Fibroblast of mammary gland (primary cell): Measurements from ENCODE around the gene DDX17.

Experiments
- DNase-seq: peaks from one replicate; pipeline ENCODE4 v3.0.0-alpha.2; 2010; ENCODE audit warnings: low read depth
- H3K4me3 ChIP-seq: 2 replicates; pipeline ENCODE4 v1.5.1; 2011; ENCODE audit warnings: low read depth, mild to moderate bottlenecking, low read length, moderate library complexity; ENCODE audit not compliant: control insufficient read depth
- TF ChIP-seq, protein P1 (sequence below): conservative IDR thresholded peaks from 2 replicates; pipeline ENCODE4 v1.5.1; 2011; ENCODE audit warnings: low read depth, low read length, inconsistent platforms; ENCODE audit not compliant: control insufficient read depth, insufficient read depth

DDX17 gene

DNA sequence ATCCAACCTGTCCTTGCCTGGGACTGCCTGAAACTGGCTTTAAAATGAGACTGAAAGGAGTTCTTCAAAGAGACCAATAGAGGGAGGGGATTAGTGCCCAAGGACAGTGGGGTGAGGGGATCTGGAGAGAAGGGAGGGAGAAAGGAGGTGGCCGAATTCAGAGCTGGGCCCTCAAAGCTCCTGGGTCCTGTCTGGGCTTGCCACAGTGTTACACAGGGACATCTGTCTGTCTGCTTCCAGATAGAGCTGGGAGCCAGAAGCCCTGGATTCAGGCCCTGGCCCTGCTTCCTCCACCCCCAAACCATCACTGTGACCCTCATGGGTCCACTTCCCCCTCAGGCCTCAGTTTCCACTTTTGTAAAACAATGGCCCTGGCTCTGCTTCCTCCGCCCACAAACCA is 54.7 kb downstream of the DDX17 start:
- H3K4me3 ChIP-seq: no peak overlapping the region
- TF ChIP-seq, protein P1, sequence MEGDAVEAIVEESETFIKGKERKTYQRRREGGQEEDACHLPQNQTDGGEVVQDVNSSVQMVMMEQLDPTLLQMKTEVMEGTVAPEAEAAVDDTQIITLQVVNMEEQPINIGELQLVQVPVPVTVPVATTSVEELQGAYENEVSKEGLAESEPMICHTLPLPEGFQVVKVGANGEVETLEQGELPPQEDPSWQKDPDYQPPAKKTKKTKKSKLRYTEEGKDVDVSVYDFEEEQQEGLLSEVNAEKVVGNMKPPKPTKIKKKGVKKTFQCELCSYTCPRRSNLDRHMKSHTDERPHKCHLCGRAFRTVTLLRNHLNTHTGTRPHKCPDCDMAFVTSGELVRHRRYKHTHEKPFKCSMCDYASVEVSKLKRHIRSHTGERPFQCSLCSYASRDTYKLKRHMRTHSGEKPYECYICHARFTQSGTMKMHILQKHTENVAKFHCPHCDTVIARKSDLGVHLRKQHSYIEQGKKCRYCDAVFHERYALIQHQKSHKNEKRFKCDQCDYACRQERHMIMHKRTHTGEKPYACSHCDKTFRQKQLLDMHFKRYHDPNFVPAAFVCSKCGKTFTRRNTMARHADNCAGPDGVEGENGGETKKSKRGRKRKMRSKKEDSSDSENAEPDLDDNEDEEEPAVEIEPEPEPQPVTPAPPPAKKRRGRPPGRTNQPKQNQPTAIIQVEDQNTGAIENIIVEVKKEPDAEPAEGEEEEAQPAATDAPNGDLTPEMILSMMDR: no peak
- DNase-seq: no peak

DNA sequence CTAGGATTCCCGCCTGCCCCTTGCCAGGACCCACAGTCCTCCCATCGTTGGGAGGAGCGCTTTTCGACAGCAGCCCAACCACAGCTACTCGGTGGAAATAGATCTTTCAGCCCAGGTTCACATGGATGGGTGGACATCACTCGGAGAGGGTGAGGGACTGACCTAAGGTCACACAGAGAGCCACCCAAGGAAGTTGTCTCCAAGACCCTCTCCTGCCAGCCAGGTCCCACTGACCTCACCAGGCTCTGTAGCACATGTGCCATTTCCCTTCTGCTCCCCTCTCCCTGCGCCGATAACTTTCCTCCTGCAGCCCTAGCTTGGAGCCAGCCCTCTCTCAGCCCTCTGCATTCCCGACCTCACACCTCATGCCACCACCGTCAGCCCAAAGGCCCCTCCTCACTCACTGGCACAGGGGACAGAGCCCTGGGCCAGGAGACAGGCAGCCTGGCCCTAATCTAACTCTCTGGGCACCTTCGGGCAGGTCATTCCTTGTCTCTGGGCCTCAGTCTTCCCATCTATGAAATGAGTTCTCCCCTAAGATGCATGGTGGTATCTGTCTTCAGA is 55.8 kb downstream of the DDX17 start:
- H3K4me3 ChIP-seq: no peak overlapping the region
- DNase-seq: no peak
- TF ChIP-seq, protein P1: no peak

DNA sequence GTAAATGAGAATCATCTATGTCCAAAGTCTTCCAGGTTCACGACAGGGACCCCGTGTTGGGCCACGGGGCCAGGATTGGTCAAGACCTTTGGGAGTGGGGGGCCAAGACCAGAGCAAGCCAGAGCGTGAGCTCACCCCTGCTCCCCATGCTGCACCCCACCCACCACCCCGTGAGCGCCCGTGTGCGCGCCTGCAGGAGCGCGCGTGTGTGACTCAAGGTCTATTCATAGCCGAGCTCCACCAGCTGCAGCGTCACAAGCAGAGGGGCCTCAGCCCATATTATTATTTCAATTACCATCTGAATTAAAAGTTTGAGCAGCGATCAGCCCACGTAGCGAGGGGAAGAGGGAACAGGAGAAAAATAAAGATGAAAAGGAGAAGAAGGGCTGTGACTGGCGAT is 56.3 kb downstream of the DDX17 start:
- TF ChIP-seq, protein P1: no peak
- H3K4me3 ChIP-seq: no peak overlapping the region
- DNase-seq: no peak

DNA sequence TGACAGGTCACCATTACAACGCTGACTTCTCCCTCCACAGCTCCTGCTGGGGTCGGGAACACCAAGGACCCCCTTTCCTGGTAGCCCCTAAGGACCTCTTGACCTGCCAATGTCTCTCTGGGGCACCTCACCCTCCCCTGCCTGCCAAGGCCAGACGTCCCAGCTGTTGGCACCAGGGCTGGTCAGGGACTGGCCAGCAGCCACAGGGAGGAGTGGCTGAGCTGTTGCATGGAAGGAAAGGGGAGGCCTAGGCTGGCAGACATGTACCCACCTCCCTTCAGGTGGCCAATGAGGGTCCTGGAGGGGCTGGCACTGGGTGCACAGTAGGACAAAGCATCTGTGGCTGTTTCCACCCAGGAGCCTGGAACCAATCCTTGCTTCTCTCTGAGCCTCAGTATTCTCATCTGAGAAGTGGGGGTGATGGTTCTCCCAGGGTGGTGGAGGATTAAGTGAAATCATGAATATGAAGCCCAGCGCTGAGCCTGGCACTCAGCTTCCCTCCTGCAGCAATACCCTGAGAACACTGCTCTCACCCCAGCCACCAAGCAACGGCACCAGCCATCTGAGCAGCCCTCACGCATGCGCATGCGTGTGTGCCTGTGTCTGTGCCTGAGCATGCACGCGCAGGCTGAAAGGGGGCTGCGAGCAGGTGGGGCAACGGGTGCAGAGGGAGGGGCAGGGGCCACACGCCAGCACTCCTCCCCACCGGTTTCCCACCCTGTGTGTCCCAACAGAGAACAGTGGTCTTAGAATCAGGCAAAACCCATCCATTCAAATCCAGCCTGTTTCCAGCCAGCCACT is 57.0 kb downstream of the DDX17 start:
- DNase-seq: no peak
- no peak overlapping the region for H3K4me3 ChIP-seq
- TF ChIP-seq, protein P1: no peak

DNA sequence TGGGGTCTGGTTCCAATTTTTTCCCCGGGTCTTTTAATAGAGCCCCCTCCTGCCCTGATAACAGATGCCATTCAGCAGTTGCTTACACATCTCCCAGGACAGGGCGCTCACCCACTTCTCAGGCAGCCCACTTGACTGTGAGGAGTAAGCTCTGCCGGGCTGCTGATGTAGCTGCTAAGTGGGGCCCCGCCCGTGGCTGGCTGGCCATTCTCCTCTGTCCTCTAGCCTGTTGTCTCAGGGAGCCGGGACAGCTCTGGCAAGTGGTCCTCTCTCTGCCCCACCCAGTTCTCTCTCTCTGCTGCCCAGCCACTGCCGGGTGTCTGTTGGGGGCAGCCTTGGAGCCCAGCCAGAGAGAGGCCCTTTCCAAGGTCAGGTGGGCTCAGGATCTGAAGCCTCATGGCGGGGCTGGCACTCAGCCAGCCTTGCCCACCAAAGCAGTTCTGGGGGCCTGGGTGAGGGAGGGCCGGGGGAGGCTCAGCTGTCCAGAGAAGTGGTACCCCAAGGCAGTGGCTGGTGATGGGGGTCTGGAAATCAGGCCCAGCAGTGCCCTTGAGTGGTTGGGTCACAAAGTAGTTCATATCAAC is 60.0 kb downstream of the DDX17 start:
- no peak for DNase-seq
- TF ChIP-seq, protein P1: no peak
- no peak overlapping the region for H3K4me3 ChIP-seq

DNA sequence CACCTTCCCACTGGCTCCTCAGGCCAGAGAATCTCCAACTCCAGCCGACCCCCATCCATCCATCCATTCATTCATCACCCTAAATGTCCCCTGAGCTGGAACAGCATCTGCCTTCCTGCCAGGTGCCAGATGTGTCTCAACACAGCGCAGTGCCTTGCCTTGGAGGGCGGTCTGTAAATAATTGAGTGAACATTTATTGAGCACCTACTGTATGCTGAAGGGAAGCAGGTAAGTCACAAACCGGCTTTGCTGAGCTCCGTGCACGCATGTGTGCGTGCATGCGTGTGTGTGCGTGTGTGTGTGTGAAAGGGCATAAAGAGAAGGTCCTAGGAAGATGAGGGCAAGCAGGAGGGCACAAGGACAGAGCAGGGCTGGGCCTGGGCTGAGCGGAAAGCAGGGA is 61.3 kb downstream of the DDX17 start:
- DNase-seq: no peak
- TF ChIP-seq, protein P1: no peak
- H3K4me3 ChIP-seq: no peak overlapping the region
